ENCODE results near the gene LMNB1. TPM values are rescaled to one million over a fixed set of nuclear protein-coding genes. Genes with fewer than 3 reads are reported as not detected.
"Not testable (repeated sequence)": the region's sequence is repeated elsewhere in the genome, so short reads cannot be mapped to it uniquely, and the experiment has no call there.

The LMNB1 gene
- polyA plus RNA-seq, 3 donors: 18.0 to 33.0 (median 28.2) TPM

- intact Hi-C loops (cut with micrococcal nuclease): no loop called here
Observed at GRCh38 chr5:126769703-126770102, 7.2 kb upstream of the LMNB1 start.

GRCh38 chr5:126773536-126773935 is 3.4 kb upstream of the LMNB1 start:
- H3K9ac ChIP-seq (ENCODE audit: insufficient read depth, low read length, poor library complexity, severe bottlenecking); H3K27ac ChIP-seq (ENCODE audit: low read depth in 1 of 2, low read length in 2 of 2); H3K4me3 ChIP-seq (replicated peaks in 1 of 3; ENCODE audit: low read depth in 2 of 3, low read length in 3 of 3); H3K4me3 Mint-ChIP-seq; H3K9me3 Mint-ChIP-seq; H3K27me3 Mint-ChIP-seq (ENCODE audit: low read depth in 3 of 3); H4K20me1 ChIP-seq (ENCODE audit: insufficient read depth, low read length); intact Hi-C loops (cut with micrococcal nuclease); H3K9me3 ChIP-seq (replicated peaks in 1 of 2; ENCODE audit: control insufficient read depth in 1 of 2, insufficient read depth in 1 of 2, low read length in 2 of 2); H3K27me3 ChIP-seq (ENCODE audit: control insufficient read depth in 2 of 2, insufficient read depth in 2 of 2, low read length in 2 of 2); H3K36me3 ChIP-seq (replicated peaks in 1 of 2; ENCODE audit: control insufficient read depth in 1 of 2, insufficient read depth in 2 of 2, low read length in 2 of 2); DNase-seq; H3K4me2 ChIP-seq (replicated peaks; ENCODE audit: extremely low read depth, low read length, poor library complexity, severe bottlenecking); H3K36me3 Mint-ChIP-seq; H2AFZ ChIP-seq (ENCODE audit: insufficient read depth, low read depth, low read length, poor library complexity, severe bottlenecking): not testable (repeated sequence)
- peaks cover 16% of the 10 kb centered on the region for H3K4me1 Mint-ChIP-seq
- Histone ChIP-seq H3K4me1 (ENCODE audit: control insufficient read depth in 1 of 2, insufficient read depth in 2 of 2, low read length in 2 of 2) (peaks cover 13 to 16% of the 10 kb centered on the region in 2 donors), H3K79me2 (ENCODE audit: insufficient read depth, low read length) (peaks cover 23% of the 10 kb centered on the region)
- WGBS (ENCODE audit: insufficient coverage): 50% methylated on average over 2 of the region's 13 CpGs
- peak overlapping the region in 1 of 7 donors; percentile 32 for H3K27ac Mint-ChIP-seq

More at GRCh38 chr5:126769703-126770102, 7.2 kb upstream of the LMNB1 start:
- Histone ChIP-seq H3K36me3 (replicated peaks in 1 of 2; ENCODE audit: control insufficient read depth in 1 of 2, insufficient read depth in 2 of 2, low read length in 2 of 2) (no peaks in the 10 kb centered on the region), H3K4me3 (replicated peaks in 1 of 3; ENCODE audit: low read depth in 2 of 3, low read length in 3 of 3) (no peak overlapping the region), H4K20me1 (ENCODE audit: insufficient read depth, low read length) (no peaks in the 10 kb centered on the region), H2AFZ (ENCODE audit: insufficient read depth, low read depth, low read length, poor library complexity, severe bottlenecking) (no peak overlapping the region), H3K4me2 (replicated peaks; ENCODE audit: extremely low read depth, low read length, poor library complexity, severe bottlenecking) (no peak overlapping the region), H3K27ac (ENCODE audit: low read depth in 1 of 2, low read length in 2 of 2) (no peak overlapping the region), H3K4me1 (ENCODE audit: control insufficient read depth in 1 of 2, insufficient read depth in 2 of 2, low read length in 2 of 2) (no peaks in the 10 kb centered on the region), H3K27me3 (ENCODE audit: control insufficient read depth in 2 of 2, insufficient read depth in 2 of 2, low read length in 2 of 2) (no peaks in the 10 kb centered on the region), H3K9me3 (replicated peaks in 1 of 2; ENCODE audit: control insufficient read depth in 1 of 2, insufficient read depth in 1 of 2, low read length in 2 of 2) (no peaks in the 10 kb centered on the region), H3K9ac (ENCODE audit: insufficient read depth, low read length, poor library complexity, severe bottlenecking) (no peak overlapping the region), H3K79me2 (ENCODE audit: insufficient read depth, low read length) (no peaks in the 10 kb centered on the region)
- H3K9me3 Mint-ChIP-seq: peaks cover 0 to 6% (median 2%) of the 10 kb centered on the region in 7 donors
- no peak overlapping the region for H3K4me3 Mint-ChIP-seq
- peaks cover 0 to 4% (median 3%) of the 10 kb centered on the region in 3 donors for H3K27me3 Mint-ChIP-seq (ENCODE audit: low read depth in 3 of 3)
- no CpG with 5 or more reads among the region's 1 CpG for WGBS (ENCODE audit: insufficient coverage)
- no peak for TF ChIP-seq CTCF (IDR thresholded peaks at IDR 0.05)
- peaks cover 4% of the 10 kb centered on the region for H3K4me1 Mint-ChIP-seq
- no peaks in the 10 kb centered on the region for H3K36me3 Mint-ChIP-seq
- DNase-seq: no peak
- no peak overlapping the region for H3K27ac Mint-ChIP-seq

GRCh38 chr5:126774595-126774994 is 2.3 kb upstream of the LMNB1 start:
- H3K9me3 ChIP-seq (replicated peaks in 1 of 2; ENCODE audit: control insufficient read depth in 1 of 2, insufficient read depth in 1 of 2, low read length in 2 of 2); H3K27ac Mint-ChIP-seq; H3K9ac ChIP-seq (ENCODE audit: insufficient read depth, low read length, poor library complexity, severe bottlenecking); H3K36me3 Mint-ChIP-seq; H2AFZ ChIP-seq (ENCODE audit: insufficient read depth, low read depth, low read length, poor library complexity, severe bottlenecking); H3K4me3 ChIP-seq (replicated peaks in 1 of 3; ENCODE audit: low read depth in 2 of 3, low read length in 3 of 3); H3K27ac ChIP-seq (ENCODE audit: low read depth in 1 of 2, low read length in 2 of 2); intact Hi-C loops (cut with micrococcal nuclease); H3K27me3 ChIP-seq (ENCODE audit: control insufficient read depth in 2 of 2, insufficient read depth in 2 of 2, low read length in 2 of 2); H3K4me2 ChIP-seq (replicated peaks; ENCODE audit: extremely low read depth, low read length, poor library complexity, severe bottlenecking); H3K36me3 ChIP-seq (replicated peaks in 1 of 2; ENCODE audit: control insufficient read depth in 1 of 2, insufficient read depth in 2 of 2, low read length in 2 of 2); H3K4me3 Mint-ChIP-seq; H3K27me3 Mint-ChIP-seq (ENCODE audit: low read depth in 3 of 3); H4K20me1 ChIP-seq (ENCODE audit: insufficient read depth, low read length); H3K9me3 Mint-ChIP-seq; DNase-seq: not testable (repeated sequence)
- 86% methylated on average over 9 of the region's 14 CpGs for WGBS (ENCODE audit: insufficient coverage)
- Histone ChIP-seq H3K79me2 (ENCODE audit: insufficient read depth, low read length) (peaks cover 34% of the 10 kb centered on the region), H3K4me1 (ENCODE audit: control insufficient read depth in 1 of 2, insufficient read depth in 2 of 2, low read length in 2 of 2) (peaks cover 23 to 27% of the 10 kb centered on the region in 2 donors)
- H3K4me1 Mint-ChIP-seq: peaks cover 24% of the 10 kb centered on the region

All from CD14-positive monocyte (primary cell).